HepG2 (cell line): ENCODE results near the gene ETV6. TPM values are rescaled to one million over a fixed set of nuclear protein-coding genes. Genes with fewer than 3 reads are reported as not detected.

ENCODE experiments used
- ATAC-seq: fragments of 200-7000 bp; cut with Tn5 transposase; 3 replicates; pipeline ENCODE4 v1.9.1; 2020; ENCODE audit warnings: mild to moderate bottlenecking, moderate library complexity
- BruUV-seq: library from RNA; stranded (reverse); fragments of 400-500 nt; replicated peaks from 2 replicates; lab custom pipeline; 2021; lab: Mats Ljungman, UMichigan
- CTCF ChIA-PET: fragments of 300-600 bp; formaldehyde crosslinking; extraction: SDS; loops from one replicate; lab custom pipeline; 2021; ENCODE audit warnings: low total read pairs, inconsistent platforms, low intra/inter-chr PET ratio; lab: Yijun Ruan, JAX
- POLR2A ChIA-PET: fragments of 350-600 bp; sonication (Branson Sonifier 250); formaldehyde crosslinking; loops from one replicate; lab custom pipeline; 2020; ENCODE audit warnings: antibody characterized with exemption, inconsistent platforms; lab: Yijun Ruan, JAX
- DNase-seq: peaks from one replicate; pipeline ENCODE4 v3.0.0-alpha.2; 2015; ENCODE audit warnings: low spot score
- FAIRE-seq: peaks from 3 replicates; lab custom pipeline; 2011; peaks lifted over from hg19 to GRCh38; lab: Jason Lieb, UNC
- H2AFZ ChIP-seq: one replicate; pipeline ENCODE4 v1.6.1; 2011; ENCODE audit warnings: low read length, inconsistent platforms
- H3K27ac ChIP-seq: fragments of 300-600 bp; 3 replicates; pipeline ENCODE4 v1.8.0; 2011; ENCODE audit warnings: mixed run types, mild to moderate bottlenecking, mixed read lengths, low read length, inconsistent platforms; ENCODE audit not compliant: insufficient read depth; ENCODE audit errors: extremely low read length
- H3K27me3 ChIP-seq, 2 experiments: fragments of 200-600 bp in 1 of 2; 2 replicates in 1 of 2; 3 replicates in 1 of 2; pipeline versions ENCODE4 v1.6.0 to v1.8.0; 2011; ENCODE audit warnings: low read length in 2 of 2, mild to moderate bottlenecking in 2 of 2, moderate library complexity in 2 of 2, inconsistent platforms in 1 of 2; ENCODE audit not compliant: insufficient read depth in 2 of 2, control insufficient read depth in 1 of 2
- H3K36me3 ChIP-seq, 2 experiments: fragments of 200-600 bp in 1 of 2; replicated peaks in 1 of 2; 2 replicates in 1 of 2; 3 replicates in 1 of 2; pipeline versions ENCODE4 v1.5.1 to v1.8.0; 2011; ENCODE audit warnings: low read length in 2 of 2, inconsistent platforms in 1 of 2; ENCODE audit not compliant: insufficient read depth in 2 of 2, control insufficient read depth in 1 of 2
- H3K4me1 ChIP-seq: 2 replicates; pipeline ENCODE4 v1.5.1; 2012; ENCODE audit warnings: low read length, inconsistent platforms; ENCODE audit not compliant: insufficient read depth
- H3K4me2 ChIP-seq: 2 replicates; pipeline ENCODE4 v1.6.0; 2011; ENCODE audit warnings: low read depth, low read length, inconsistent platforms
- H3K4me3 ChIP-seq, 3 experiments: fragments of 200-600 bp in 1 of 3; sonication (generic), shearing (Covaris generic) in 1 of 3; replicated peaks in 1 of 3; 2 replicates each; pipeline ENCODE4 v1.5.1; 2011 to 2016; ENCODE audit warnings: low read length in 3 of 3, inconsistent platforms in 2 of 3, low read depth in 2 of 3, mild to moderate bottlenecking in 2 of 3, control low read depth in 1 of 3, mixed read lengths in 1 of 3; ENCODE audit not compliant: insufficient read depth in 1 of 3
- H3K79me2 ChIP-seq: one replicate; pipeline ENCODE4 v1.6.1; 2011; ENCODE audit warnings: low read length, inconsistent platforms; ENCODE audit not compliant: insufficient read depth
- H3K9ac ChIP-seq: 2 replicates; pipeline ENCODE4 v1.6.0; 2011; ENCODE audit warnings: mild to moderate bottlenecking, low read depth, low read length, inconsistent platforms; ENCODE audit not compliant: insufficient read depth
- H3K9me3 ChIP-seq: 2 replicates; pipeline ENCODE4 v1.5.1; 2012; ENCODE audit warnings: mild to moderate bottlenecking, low read length
- H4K20me1 ChIP-seq: 2 replicates; pipeline ENCODE4 v1.6.0; 2011; ENCODE audit warnings: inconsistent platforms, mild to moderate bottlenecking, low read length, moderate library complexity; ENCODE audit not compliant: insufficient read depth
- ISX ChIP-seq: sonication (generic); formaldehyde crosslinking; conservative IDR thresholded peaks from 2 replicates; pipeline ENCODE4 v1.5.0; 2020; ENCODE audit warnings: missing genetic modification reagents
- MXD4 ChIP-seq: IDR thresholded peaks from 2 replicates; pipeline ENCODE4 v1.6.1; 2016; ENCODE audit warnings: mild to moderate bottlenecking, missing biosample characterization, missing genetic modification reagents
- NFKB2 ChIP-seq: sonication (generic); formaldehyde crosslinking; IDR thresholded peaks from 2 replicates; pipeline ENCODE4 v1.4.0; 2020; ENCODE audit warnings: missing genetic modification reagents, borderline replicate concordance
- PATZ1 ChIP-seq: sonication (generic); formaldehyde crosslinking; IDR thresholded peaks from 2 replicates; pipeline ENCODE4 v1.4.0; 2020; ENCODE audit warnings: missing genetic modification reagents
- SRSF4 ChIP-seq: fragments of 200-400 bp; formaldehyde crosslinking; IDR thresholded peaks from one replicate; pipeline ENCODE4 v1.6.1; 2018; ENCODE audit warnings: mild to moderate bottlenecking, low read depth, low read length, moderate library complexity; ENCODE audit not compliant: poor library complexity, severe bottlenecking
- ZNF18 ChIP-seq: sonication (generic); formaldehyde crosslinking; IDR thresholded peaks from 2 replicates; pipeline ENCODE4 v1.8.0; 2022; ENCODE audit warnings: mild to moderate bottlenecking, missing genetic modification reagents; ENCODE audit not compliant: insufficient replicate concordance
- ZNF276 ChIP-seq: sonication (generic); formaldehyde crosslinking; IDR thresholded peaks from 2 replicates; pipeline ENCODE4 v1.4.0; 2020; ENCODE audit warnings: mild to moderate bottlenecking, low read depth, missing genetic modification reagents
- ZNF558 ChIP-seq: sonication (generic); formaldehyde crosslinking; IDR thresholded peaks from 2 replicates; pipeline ENCODE4 v1.9.0; 2022; ENCODE audit warnings: mild to moderate bottlenecking, missing genetic modification reagents, borderline replicate concordance
- ZNF704 ChIP-seq: sonication (generic); formaldehyde crosslinking; IDR thresholded peaks from 2 replicates; pipeline ENCODE4 v1.8.1; 2023; ENCODE audit warnings: mild to moderate bottlenecking, inconsistent platforms, moderate library complexity, missing genetic modification reagents, borderline replicate concordance
- ZNF773 ChIP-seq: sonication (generic); formaldehyde crosslinking; IDR thresholded peaks from 2 replicates; pipeline ENCODE4 v1.4.0; 2020; ENCODE audit warnings: missing genetic modification reagents, borderline replicate concordance
- WGBS: methylation state at CpG from one replicate; pipeline ENCODE4 v1.1.6; 2017; ENCODE audit warnings: low lambda C conversion rate; 5-methylcytosine and 5-hydroxymethylcytosine counted together
- in situ Hi-C: cut with HindIII; loops from 2 replicates; pipeline ENCODE4 v1.10.0; 2017; ENCODE audit warnings: low pct_unique_long_range_greater_than_20kb; ENCODE audit not compliant: extremely low pct_ligation_motif_present
- intact Hi-C: fragments of 100-400 bp; cut with micrococcal nuclease; formaldehyde crosslinking; loops from one replicate; pipeline ENCODE4 v1.10.0; 2022; ENCODE audit not compliant: unreplicated experiment
- polyA plus RNA-seq, 8 experiments: library from polyadenylated mRNA; depleted of rRNA in 3 of 8; stranded (reverse) in 7 of 8; unstranded in 1 of 8; fragments of >200 nt; fragmentation: Illumina TruSeq in 4 of 8; extraction: Trizol in 4 of 8; gene quantifications; 2 replicates each; pipeline versions ENCODE4 v1.2.1 to v1.2.3, GENCODE V29; 2011 to 2016; ENCODE audit warnings: low read depth in 4 of 8, missing spikeins in 1 of 8, mixed read lengths in 1 of 8; ENCODE audit not compliant: insufficient read depth in 1 of 8
- total RNA-seq, 5 experiments: library from RNA; depleted of rRNA; stranded (reverse); fragments of >200 nt; fragmentation: Illumina TruSeq; extraction: Trizol; gene quantifications; 2 replicates each; pipeline ENCODE4 v1.2.3, GENCODE V29; 2016; ENCODE audit warnings: low read depth in 1 of 5

ETV6 gene
- total and polyA plus RNA-seq, 2 of the 13 experiments (the other 11 are each of a cell fraction or from before 2014, with no cell fraction given): 2.2 to 3.0 TPM

GRCh38 chr12:11855983-11856374 lies 206.5 kb downstream of the ETV6 start:
- WGBS: 89% methylated on average over 4 of the region's 4 CpGs
- ChIA-PET POLR2A (no interaction called here), CTCF (no interaction called here)
- no peaks in the 10 kb centered on the region for H3K27me3 ChIP-seq
- H3K4me3 ChIP-seq: no peak overlapping the region
- TF ChIP-seq SRSF4 (no peak), MXD4 (CRISPR knock-in tag) (no peak), ZNF18 (no peak), ISX (no peak), ZNF558 (CRISPR knock-in tag) (no peak), ZNF773 (CRISPR knock-in tag) (no peak), NFKB2 (CRISPR knock-in tag) (no peak), PATZ1 (no peak), ZNF704 (CRISPR knock-in tag) (no peak), ZNF276 (CRISPR knock-in tag) (no peak)
- no peak overlapping the region for H3K27ac ChIP-seq
- intact Hi-C loops (no loop called here), in situ Hi-C loops (no loop called here)
- no peak overlapping the region for H2AFZ ChIP-seq
- no TSS peak for BruUV-seq
- ATAC-seq (no peak), FAIRE-seq (no peak), DNase-seq (no peak)
- no peaks in the 10 kb centered on the region for H3K9me3 ChIP-seq
- no peaks in the 10 kb centered on the region for H3K79me2 ChIP-seq
- H3K4me1 ChIP-seq: peaks cover 6% of the 10 kb centered on the region
- H4K20me1 ChIP-seq: no peaks in the 10 kb centered on the region
- H3K4me2 ChIP-seq: no peak overlapping the region
- H3K36me3 ChIP-seq: 0 out of 5 replicates have a peak, but pooled peaks cover 0 to 5% of the 10 kb centered on the region in 2 experiments
- H3K9ac ChIP-seq: no peak overlapping the region
